ENCODE data around the gene PDLIM3. TPM values are rescaled to one million over a fixed set of nuclear protein-coding genes. Genes with fewer than 3 reads are reported as not detected.

The PDLIM3 gene
- total RNA-seq, 1 experiment from 2014 or later, result 4.8 TPM

DNA sequence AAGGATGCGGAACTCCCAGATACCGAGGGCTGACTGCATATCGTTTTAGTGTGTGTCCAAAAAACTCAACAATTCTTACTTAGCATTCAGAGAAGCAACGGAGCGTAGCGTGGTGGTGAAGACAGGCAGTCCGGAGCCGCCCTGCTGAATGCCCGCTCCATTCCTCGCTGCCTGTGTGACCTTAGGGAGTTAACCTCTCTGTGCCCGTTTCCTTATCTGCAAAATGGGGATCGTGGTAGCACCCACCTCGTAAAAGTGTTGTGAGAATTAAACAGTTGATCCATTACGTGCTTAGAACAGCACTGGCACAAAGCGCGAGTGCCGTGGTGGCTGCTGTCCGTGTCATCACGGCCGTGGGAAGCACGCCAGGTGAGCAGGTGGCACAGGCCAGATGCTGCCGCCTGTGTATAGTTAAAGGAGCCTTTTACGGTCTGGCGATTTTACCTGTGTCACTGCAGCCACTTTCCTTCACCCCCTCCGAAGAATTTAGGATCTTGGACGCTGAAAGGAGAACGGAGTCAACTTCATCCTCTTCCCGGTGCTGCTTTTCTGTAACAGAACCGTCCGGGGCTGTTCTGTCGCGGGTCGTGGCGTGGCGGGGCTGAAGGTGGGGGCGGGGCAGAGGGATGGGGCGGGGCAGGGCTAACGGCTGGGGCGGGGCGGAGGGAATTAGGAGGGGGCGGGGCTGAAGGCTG lies 64.7 kb downstream of the PDLIM3 start:
- no peaks in the 10 kb centered on the region for H3K36me3 Mint-ChIP-seq (ENCODE audit: insufficient read depth, unreplicated experiment)
- peak in 1 of 2 experiments; percentile 37 for DNase-seq
- Histone ChIP-seq H3K4me3 (ENCODE audit: low read depth, low read length) (peak overlapping the region; percentile 48), H3K27me3 (replicated peaks; ENCODE audit: control insufficient read depth, insufficient read depth, low read length) (no peaks in the 10 kb centered on the region; the same call in 1 of the 2 replicates), H3K4me1 (0 out of 2 replicates have a peak, but pooled peaks cover 3% of the 10 kb centered on the region), H3K9me3 (no peaks in the 10 kb centered on the region), H3K36me3 (ENCODE audit: control insufficient read depth, insufficient read depth, low read length) (no peaks in the 10 kb centered on the region)
- intact Hi-C loops (cut with micrococcal nuclease; ENCODE audit: unreplicated experiment), result loop anchor here (1.0 kb wide), 5 partner anchors 34 to 568 kb away; partner anchors contain the start of genes ANKRD37 and PDLIM3
- H3K27me3 Mint-ChIP-seq (ENCODE audit: insufficient read depth, unreplicated experiment), result peaks cover 35% of the 10 kb centered on the region
- TF ChIP-seq, protein P1, sequence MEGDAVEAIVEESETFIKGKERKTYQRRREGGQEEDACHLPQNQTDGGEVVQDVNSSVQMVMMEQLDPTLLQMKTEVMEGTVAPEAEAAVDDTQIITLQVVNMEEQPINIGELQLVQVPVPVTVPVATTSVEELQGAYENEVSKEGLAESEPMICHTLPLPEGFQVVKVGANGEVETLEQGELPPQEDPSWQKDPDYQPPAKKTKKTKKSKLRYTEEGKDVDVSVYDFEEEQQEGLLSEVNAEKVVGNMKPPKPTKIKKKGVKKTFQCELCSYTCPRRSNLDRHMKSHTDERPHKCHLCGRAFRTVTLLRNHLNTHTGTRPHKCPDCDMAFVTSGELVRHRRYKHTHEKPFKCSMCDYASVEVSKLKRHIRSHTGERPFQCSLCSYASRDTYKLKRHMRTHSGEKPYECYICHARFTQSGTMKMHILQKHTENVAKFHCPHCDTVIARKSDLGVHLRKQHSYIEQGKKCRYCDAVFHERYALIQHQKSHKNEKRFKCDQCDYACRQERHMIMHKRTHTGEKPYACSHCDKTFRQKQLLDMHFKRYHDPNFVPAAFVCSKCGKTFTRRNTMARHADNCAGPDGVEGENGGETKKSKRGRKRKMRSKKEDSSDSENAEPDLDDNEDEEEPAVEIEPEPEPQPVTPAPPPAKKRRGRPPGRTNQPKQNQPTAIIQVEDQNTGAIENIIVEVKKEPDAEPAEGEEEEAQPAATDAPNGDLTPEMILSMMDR (IDR thresholded peaks at IDR 0.05; ENCODE audit: insufficient read depth in 1 of 2, low read depth in 1 of 2, low read length in 1 of 2, severe bottlenecking in 1 of 2, unreplicated experiment in 1 of 2), result no peak
- H3K9me3 Mint-ChIP-seq (ENCODE audit: unreplicated experiment), result no peaks in the 10 kb centered on the region
- CTCF ChIA-PET, result no interaction called here
- H3K27ac Mint-ChIP-seq (ENCODE audit: unreplicated experiment), result no peak overlapping the region
- BruUV-seq (replicated peaks), result no TSS peak
- H3K4me3 Mint-ChIP-seq (ENCODE audit: unreplicated experiment), result peak overlapping the region; percentile 78
- POLR2A ChIA-PET, result no interaction called here
- H3K4me1 Mint-ChIP-seq (ENCODE audit: low read depth, unreplicated experiment), result no peaks in the 10 kb centered on the region

DNA sequence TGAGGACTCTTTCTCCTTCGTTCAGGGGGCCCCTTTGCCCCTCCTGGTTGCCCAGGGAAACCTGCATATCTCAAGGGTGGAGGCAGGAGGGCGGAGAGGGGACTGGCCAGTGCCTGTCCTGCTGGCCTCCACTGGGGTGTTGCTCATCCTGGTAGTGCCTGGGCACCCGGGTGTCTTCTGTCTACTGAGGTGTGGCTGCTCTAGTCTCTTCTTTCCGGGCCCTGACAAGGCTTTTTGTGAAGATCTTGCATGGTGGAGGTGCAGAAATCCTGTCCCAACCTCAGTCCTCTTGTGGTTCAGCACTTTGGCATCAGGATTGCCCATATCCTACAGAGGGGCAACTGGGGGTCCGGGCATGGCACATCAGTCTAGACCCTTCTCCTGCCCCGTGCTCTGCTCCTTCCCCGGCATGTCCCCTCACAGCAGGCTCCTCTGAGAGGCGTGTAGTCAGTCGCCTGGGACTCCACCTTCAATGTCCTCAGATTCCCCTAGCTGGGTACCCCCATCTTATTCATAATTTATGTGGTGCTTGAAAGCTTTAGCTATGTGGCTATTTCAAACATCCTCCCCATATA lies 65.6 kb downstream of the PDLIM3 start:
- H3K4me1 ChIP-seq, result 0 out of 2 replicates have a peak, but pooled peaks cover 3% of the 10 kb centered on the region
- ChIA-PET CTCF (interaction anchor here (0.5 kb wide), 1 partner anchor 127 kb away, joined by 3 read pairs; no protein-coding TSS in a partner anchor), POLR2A (no interaction called here)
- intact Hi-C loops (cut with micrococcal nuclease; ENCODE audit: unreplicated experiment), result no loop called here
- Mint-ChIP-seq H3K27me3 (ENCODE audit: insufficient read depth, unreplicated experiment) (peaks cover 40% of the 10 kb centered on the region), H3K9me3 (ENCODE audit: unreplicated experiment) (no peaks in the 10 kb centered on the region), H3K36me3 (ENCODE audit: insufficient read depth, unreplicated experiment) (no peaks in the 10 kb centered on the region), H3K27ac (ENCODE audit: unreplicated experiment) (no peak overlapping the region), H3K4me1 (ENCODE audit: low read depth, unreplicated experiment) (no peaks in the 10 kb centered on the region), H3K4me3 (ENCODE audit: unreplicated experiment) (no peak overlapping the region)
- H3K36me3 ChIP-seq (ENCODE audit: control insufficient read depth, insufficient read depth, low read length), result no peaks in the 10 kb centered on the region
- no peak overlapping the region for H3K4me3 ChIP-seq (ENCODE audit: low read depth, low read length)
- TF ChIP-seq, protein P1 (IDR thresholded peaks at IDR 0.05; ENCODE audit: insufficient read depth in 1 of 2, low read depth in 1 of 2, low read length in 1 of 2, severe bottlenecking in 1 of 2, unreplicated experiment in 1 of 2), result no peak
- H3K27me3 ChIP-seq (replicated peaks; ENCODE audit: control insufficient read depth, insufficient read depth, low read length), result no peaks in the 10 kb centered on the region; the same call in 1 of the 2 replicates
- no peak for DNase-seq
- no peaks in the 10 kb centered on the region for H3K9me3 ChIP-seq
- BruUV-seq (replicated peaks), result no TSS peak

DNA sequence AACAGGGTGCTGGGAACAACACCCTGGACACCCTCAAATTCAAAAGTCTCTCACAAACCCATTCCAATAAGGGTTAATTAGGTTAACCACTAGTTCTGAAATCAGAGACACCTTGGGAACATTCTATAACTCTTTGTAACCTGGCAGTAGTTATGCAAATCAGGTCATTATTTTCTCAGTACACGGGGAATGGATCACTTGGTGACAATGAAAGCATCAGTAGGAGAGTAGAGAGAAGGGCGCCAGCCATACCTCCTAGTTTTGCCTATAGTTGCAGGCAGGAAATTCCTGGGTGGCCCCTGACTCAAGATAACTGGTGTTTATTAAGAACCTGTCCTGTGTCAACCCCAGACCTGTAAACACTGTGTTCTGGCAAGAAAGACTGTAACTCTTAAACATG lies 66.3 kb downstream of the PDLIM3 start:
- TF ChIP-seq, protein P1 (IDR thresholded peaks at IDR 0.05; ENCODE audit: insufficient read depth in 1 of 2, low read depth in 1 of 2, low read length in 1 of 2, severe bottlenecking in 1 of 2, unreplicated experiment in 1 of 2), result no peak
- intact Hi-C loops (cut with micrococcal nuclease; ENCODE audit: unreplicated experiment), result no loop called here
- Histone ChIP-seq H3K36me3 (ENCODE audit: control insufficient read depth, insufficient read depth, low read length) (no peaks in the 10 kb centered on the region), H3K9me3 (no peaks in the 10 kb centered on the region), H3K4me3 (ENCODE audit: low read depth, low read length) (no peak overlapping the region), H3K4me1 (0 out of 2 replicates have a peak, but pooled peaks cover 3% of the 10 kb centered on the region), H3K27me3 (replicated peaks; ENCODE audit: control insufficient read depth, insufficient read depth, low read length) (no peaks in the 10 kb centered on the region; the same call in 1 of the 2 replicates)
- no peak overlapping the region for H3K4me3 Mint-ChIP-seq (ENCODE audit: unreplicated experiment)
- POLR2A ChIA-PET, result no interaction called here
- no peaks in the 10 kb centered on the region for H3K4me1 Mint-ChIP-seq (ENCODE audit: low read depth, unreplicated experiment)
- BruUV-seq (replicated peaks), result no TSS peak
- no peaks in the 10 kb centered on the region for H3K9me3 Mint-ChIP-seq (ENCODE audit: unreplicated experiment)
- peaks cover 40% of the 10 kb centered on the region for H3K27me3 Mint-ChIP-seq (ENCODE audit: insufficient read depth, unreplicated experiment)
- no peak for DNase-seq
- no peaks in the 10 kb centered on the region for H3K36me3 Mint-ChIP-seq (ENCODE audit: insufficient read depth, unreplicated experiment)
- no peak overlapping the region for H3K27ac Mint-ChIP-seq (ENCODE audit: unreplicated experiment)
- CTCF ChIA-PET, result no interaction called here
